Caco-2 (cell line): Measurements from ENCODE around the gene FGF6. TPM values are rescaled to one million over a fixed set of nuclear protein-coding genes. Genes with fewer than 3 reads are reported as not detected.

ENCODE experiments used
- BruUV-seq: library from RNA; stranded (reverse); fragments of 400-500 nt; replicated peaks from 2 replicates; lab custom pipeline; 2021; lab: Mats Ljungman, UMichigan
- CTCF ChIA-PET: fragments of 300-600 bp; sonication (Branson Sonifier 250); formaldehyde crosslinking; loops from one replicate; lab custom pipeline; 2022; ENCODE audit warnings: antibody characterized with exemption; lab: Charles Lee
- POLR2A ChIA-PET: fragments of 300-600 bp; sonication (Branson Sonifier 250); formaldehyde crosslinking; loops from one replicate; lab custom pipeline; 2022; ENCODE audit warnings: antibody characterized with exemption; lab: Charles Lee
- DNase-seq, 2 experiments: peaks; one replicate each; pipeline versions ENCODE4 v3.0.0 to v3.0.0-alpha.2; 2020 to 2022
- H3K27me3 ChIP-seq: replicated peaks from 2 replicates; pipeline ENCODE4 v1.6.0; 2011; ENCODE audit warnings: low read length; ENCODE audit not compliant: control insufficient read depth, insufficient read depth
- H3K36me3 ChIP-seq: 2 replicates; pipeline ENCODE4 v1.5.1; 2011; ENCODE audit warnings: low read length; ENCODE audit not compliant: control insufficient read depth, insufficient read depth
- H3K4me1 ChIP-seq: fragments of 250-450 bp; sonication (Bioruptor Pico); 2 replicates; pipeline ENCODE4 v1.5.1; 2020; ENCODE audit warnings: mild to moderate bottlenecking
- H3K4me3 ChIP-seq: 2 replicates; pipeline ENCODE4 v1.5.1; 2011; ENCODE audit warnings: low read depth, mild to moderate bottlenecking, control low read depth, low read length
- H3K9me3 ChIP-seq: fragments of 250-450 bp; sonication (Bioruptor Pico); 2 replicates; pipeline ENCODE4 v1.5.1; 2020; ENCODE audit warnings: mild to moderate bottlenecking, moderate library complexity
- H3K27ac Mint-ChIP-seq: one replicate; pipeline ENCODE4 v1.8.0; 2022; ENCODE audit warnings: mixed read lengths; ENCODE audit not compliant: unreplicated experiment
- H3K27me3 Mint-ChIP-seq: one replicate; pipeline ENCODE4 v1.8.0; 2022; ENCODE audit warnings: mixed read lengths; ENCODE audit not compliant: insufficient read depth, unreplicated experiment
- H3K36me3 Mint-ChIP-seq: one replicate; pipeline ENCODE4 v1.8.0; 2022; ENCODE audit warnings: mild to moderate bottlenecking, mixed read lengths; ENCODE audit not compliant: insufficient read depth, unreplicated experiment
- H3K4me1 Mint-ChIP-seq: one replicate; pipeline ENCODE4 v1.8.0; 2022; ENCODE audit warnings: low read depth, mixed read lengths; ENCODE audit not compliant: unreplicated experiment
- H3K4me3 Mint-ChIP-seq: one replicate; pipeline ENCODE4 v1.8.0; 2022; ENCODE audit warnings: mild to moderate bottlenecking, moderate library complexity, mixed read lengths; ENCODE audit not compliant: unreplicated experiment
- H3K9me3 Mint-ChIP-seq: one replicate; pipeline ENCODE4 v1.8.0; 2022; ENCODE audit warnings: mixed read lengths; ENCODE audit not compliant: unreplicated experiment
- intact Hi-C: fragments of 100-400 bp; cut with micrococcal nuclease; formaldehyde crosslinking; loops from one replicate; pipeline ENCODE4 v1.10.0; 2022; ENCODE audit not compliant: unreplicated experiment
- total RNA-seq: library from RNA; stranded (reverse); gene quantifications from 2 replicates; pipeline ENCODE4 v1.2.3, GENCODE V29; 2022
- TF ChIP-seq, protein P1 (sequence below), 2 experiments: fragments of 200-600 bp in 1 of 2; IDR thresholded peaks; 1 replicate in 1 of 2; 2 replicates in 1 of 2; pipeline versions ENCODE4 v1.5.1 to v1.8.0; 2011 to 2022; ENCODE audit warnings: antibody characterized with exemption in 1 of 2, control low read depth in 1 of 2, inconsistent platforms in 1 of 2, low read depth in 1 of 2, low read length in 1 of 2, mild to moderate bottlenecking in 1 of 2, moderate library complexity in 1 of 2; ENCODE audit not compliant: insufficient read depth in 1 of 2, severe bottlenecking in 1 of 2, unreplicated experiment in 1 of 2

Gene FGF6
- total RNA-seq, 1 experiment from 2014 or later: not detected

DNA sequence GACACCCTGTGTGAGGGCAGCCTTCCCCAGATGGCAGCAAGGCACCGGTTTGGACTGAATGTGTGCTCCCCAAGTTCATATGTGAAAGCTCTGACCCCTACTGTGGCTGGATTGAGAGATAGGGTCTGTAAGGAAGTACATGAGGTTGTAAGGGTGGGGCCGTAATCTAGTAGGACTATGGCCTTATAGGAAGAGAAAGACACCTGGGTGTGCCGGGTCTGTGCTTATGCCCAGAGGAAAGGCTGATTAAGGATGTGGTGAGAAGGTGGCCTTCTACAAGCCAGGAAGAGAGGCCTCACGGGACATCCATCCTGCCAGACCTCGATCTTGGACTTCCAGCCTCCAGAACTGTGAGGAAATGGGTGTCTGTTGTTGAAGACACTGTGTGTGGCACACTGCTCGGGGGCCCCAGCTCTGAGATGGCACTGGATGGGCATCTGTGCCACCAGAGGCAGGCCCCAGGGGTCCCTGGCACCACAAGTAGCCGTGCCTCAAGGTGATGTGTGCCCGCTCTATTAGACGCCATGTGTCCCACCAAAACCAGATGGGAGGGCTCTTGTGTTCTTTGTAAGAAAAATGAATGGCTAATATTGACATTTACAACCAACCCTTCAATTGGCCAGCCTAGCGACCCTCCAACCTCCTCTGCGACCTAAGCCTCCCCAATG lies 22.0 kb downstream of the FGF6 start:
- peaks cover 17% of the 10 kb centered on the region for H3K27me3 Mint-ChIP-seq
- H3K4me1 Mint-ChIP-seq: no peaks in the 10 kb centered on the region
- no peak overlapping the region for H3K4me3 ChIP-seq
- H3K9me3 ChIP-seq: no peaks in the 10 kb centered on the region
- no peaks in the 10 kb centered on the region for H3K4me1 ChIP-seq
- no peaks in the 10 kb centered on the region for H3K36me3 Mint-ChIP-seq
- intact Hi-C loops: no loop called here
- ChIA-PET POLR2A (no interaction called here), CTCF (interaction anchor here (0.6 kb wide), 1 partner anchor 105 kb away, joined by 7 read pairs; no protein-coding TSS in a partner anchor)
- H3K27ac Mint-ChIP-seq: no peak overlapping the region
- H3K9me3 Mint-ChIP-seq: no peaks in the 10 kb centered on the region
- no peak overlapping the region for H3K4me3 Mint-ChIP-seq
- BruUV-seq: no TSS peak
- 0 out of 2 replicates have a peak, but pooled peaks cover 1% of the 10 kb centered on the region for H3K27me3 ChIP-seq
- H3K36me3 ChIP-seq: no peaks in the 10 kb centered on the region
- DNase-seq: peak in 1 of 2 experiments; percentile 20
- TF ChIP-seq, protein P1, sequence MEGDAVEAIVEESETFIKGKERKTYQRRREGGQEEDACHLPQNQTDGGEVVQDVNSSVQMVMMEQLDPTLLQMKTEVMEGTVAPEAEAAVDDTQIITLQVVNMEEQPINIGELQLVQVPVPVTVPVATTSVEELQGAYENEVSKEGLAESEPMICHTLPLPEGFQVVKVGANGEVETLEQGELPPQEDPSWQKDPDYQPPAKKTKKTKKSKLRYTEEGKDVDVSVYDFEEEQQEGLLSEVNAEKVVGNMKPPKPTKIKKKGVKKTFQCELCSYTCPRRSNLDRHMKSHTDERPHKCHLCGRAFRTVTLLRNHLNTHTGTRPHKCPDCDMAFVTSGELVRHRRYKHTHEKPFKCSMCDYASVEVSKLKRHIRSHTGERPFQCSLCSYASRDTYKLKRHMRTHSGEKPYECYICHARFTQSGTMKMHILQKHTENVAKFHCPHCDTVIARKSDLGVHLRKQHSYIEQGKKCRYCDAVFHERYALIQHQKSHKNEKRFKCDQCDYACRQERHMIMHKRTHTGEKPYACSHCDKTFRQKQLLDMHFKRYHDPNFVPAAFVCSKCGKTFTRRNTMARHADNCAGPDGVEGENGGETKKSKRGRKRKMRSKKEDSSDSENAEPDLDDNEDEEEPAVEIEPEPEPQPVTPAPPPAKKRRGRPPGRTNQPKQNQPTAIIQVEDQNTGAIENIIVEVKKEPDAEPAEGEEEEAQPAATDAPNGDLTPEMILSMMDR (IDR thresholded peaks at IDR 0.05; ENCODE audit: insufficient read depth in 1 of 2, low read depth in 1 of 2, low read length in 1 of 2, severe bottlenecking in 1 of 2, unreplicated experiment in 1 of 2): no peak

GRCh38 chr12:4422985-4423384 lies 22.6 kb downstream of the FGF6 start:
- no peak for DNase-seq
- Mint-ChIP-seq H3K4me1 (no peaks in the 10 kb centered on the region), H3K27me3 (peaks cover 17% of the 10 kb centered on the region), H3K4me3 (no peak overlapping the region), H3K27ac (no peak overlapping the region), H3K36me3 (no peaks in the 10 kb centered on the region), H3K9me3 (no peaks in the 10 kb centered on the region)
- TF ChIP-seq, protein P1 (IDR thresholded peaks at IDR 0.05; ENCODE audit: insufficient read depth in 1 of 2, low read depth in 1 of 2, low read length in 1 of 2, severe bottlenecking in 1 of 2, unreplicated experiment in 1 of 2): no peak
- H3K36me3 ChIP-seq: no peaks in the 10 kb centered on the region
- no peaks in the 10 kb centered on the region for H3K9me3 ChIP-seq
- 0 out of 2 replicates have a peak, but pooled peaks cover 1% of the 10 kb centered on the region for H3K27me3 ChIP-seq
- intact Hi-C loops: no loop called here
- no peaks in the 10 kb centered on the region for H3K4me1 ChIP-seq
- CTCF ChIA-PET: interaction anchor here (0.5 to 1.3 kb wide), 3 partner anchors 9 to 106 kb away, joined by 4 to 7 read pairs (median 7); no protein-coding TSS in a partner anchor
- POLR2A ChIA-PET: no interaction called here
- H3K4me3 ChIP-seq: no peak overlapping the region
- BruUV-seq: no TSS peak

DNA sequence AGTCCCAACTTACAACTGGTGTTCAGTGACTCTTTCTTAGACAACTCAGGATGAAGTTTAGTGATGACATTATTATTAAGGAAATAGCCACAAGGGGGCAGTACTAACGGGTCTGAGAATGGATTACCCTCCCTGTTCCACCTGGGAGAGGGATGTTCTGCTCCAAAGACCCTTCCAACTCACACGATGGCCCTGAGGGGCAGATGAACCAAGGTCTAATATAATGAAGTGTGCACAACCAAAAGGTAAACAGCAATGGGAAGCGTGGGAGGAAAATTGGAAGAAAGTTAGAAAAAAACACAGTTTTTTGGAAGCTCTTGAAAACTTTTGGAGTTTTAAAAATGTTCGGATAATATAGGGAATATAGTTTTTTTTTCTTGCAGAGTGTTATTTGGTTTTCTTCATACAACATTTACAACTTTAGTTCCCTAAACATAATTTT lies 24.0 kb downstream of the FGF6 start:
- no peaks in the 10 kb centered on the region for H3K4me1 Mint-ChIP-seq
- ChIA-PET CTCF (interaction anchor here (1.3 kb wide), 1 partner anchor 11 kb away, joined by 7 read pairs; no protein-coding TSS in a partner anchor), POLR2A (no interaction called here)
- no peak overlapping the region for H3K4me3 Mint-ChIP-seq
- H3K27me3 Mint-ChIP-seq: peaks cover 18% of the 10 kb centered on the region
- no peaks in the 10 kb centered on the region for H3K36me3 ChIP-seq
- H3K27me3 ChIP-seq: peaks cover 1% of the 10 kb centered on the region; the same call in 1 of the 2 replicates
- intact Hi-C loops: loop anchor here (2.0 kb wide), 1 partner anchor 105 kb away; no protein-coding TSS in a partner anchor
- H3K9me3 ChIP-seq: no peaks in the 10 kb centered on the region
- no TSS peak for BruUV-seq
- H3K36me3 Mint-ChIP-seq: no peaks in the 10 kb centered on the region
- H3K4me3 ChIP-seq: no peak overlapping the region
- TF ChIP-seq, protein P1 (IDR thresholded peaks at IDR 0.05; ENCODE audit: insufficient read depth in 1 of 2, low read depth in 1 of 2, low read length in 1 of 2, severe bottlenecking in 1 of 2, unreplicated experiment in 1 of 2): peak; percentile 70 to 93
- peak in 1 of 2 experiments; percentile 74 for DNase-seq
- no peaks in the 10 kb centered on the region for H3K4me1 ChIP-seq
- H3K27ac Mint-ChIP-seq: no peak overlapping the region
- H3K9me3 Mint-ChIP-seq: no peaks in the 10 kb centered on the region
